ENCODE results near the gene NOL4L. TPM values are rescaled to one million over a fixed set of nuclear protein-coding genes. Genes with fewer than 3 reads are reported as not detected.

Gene NOL4L
- polyA plus RNA-seq, 1 donor (not counting 4 experiments of a cell fraction or from before 2014, with no cell fraction given), result 1.0 TPM

- Histone ChIP-seq H2AFZ (ENCODE audit: control insufficient read depth, low read length) (no peak overlapping the region), H3K36me3 (ENCODE audit: control insufficient read depth in 2 of 2, extremely low read depth in 1 of 2, insufficient read depth in 2 of 2, low read length in 2 of 2) (no peaks in the 10 kb centered on the region), H3K27ac (ENCODE audit: control insufficient read depth, insufficient read depth, low read length) (no peak overlapping the region), H3K27me3 (ENCODE audit: control insufficient read depth, extremely low read depth, insufficient read depth, low read length) (peaks cover 20% of the 10 kb centered on the region), H3K9me1 (ENCODE audit: control insufficient read depth, extremely low read depth, insufficient read depth, low read length) (no peaks in the 10 kb centered on the region), H3K4me1 (ENCODE audit: control insufficient read depth, extremely low read depth, insufficient read depth, low read length) (no peaks in the 10 kb centered on the region), H4K20me1 (ENCODE audit: control insufficient read depth, extremely low read depth, insufficient read depth, low read length) (peaks cover 2% of the 10 kb centered on the region), H3K9ac (ENCODE audit: control insufficient read depth, extremely low read depth, insufficient read depth, low read length) (no peak overlapping the region), H3K4me2 (ENCODE audit: control insufficient read depth, extremely low read depth, insufficient read depth, low read depth, low read length) (no peak overlapping the region), H3K79me2 (ENCODE audit: control insufficient read depth, insufficient read depth, low read length) (no peaks in the 10 kb centered on the region), H3K4me3 (ENCODE audit: control insufficient read depth in 2 of 3, extremely low read depth in 1 of 3, insufficient read depth in 2 of 3, low read depth in 1 of 3, low read length in 3 of 3) (no peak overlapping the region), H3K9me3 (ENCODE audit: control insufficient read depth, low read depth, low read length) (no peaks in the 10 kb centered on the region)
- dilution Hi-C loops (cut with MboI; ENCODE audit: extremely low pct_ligation_motif_present, low sequenced_read_pairs), result no loop called here
- TF ChIP-seq, protein P1, sequence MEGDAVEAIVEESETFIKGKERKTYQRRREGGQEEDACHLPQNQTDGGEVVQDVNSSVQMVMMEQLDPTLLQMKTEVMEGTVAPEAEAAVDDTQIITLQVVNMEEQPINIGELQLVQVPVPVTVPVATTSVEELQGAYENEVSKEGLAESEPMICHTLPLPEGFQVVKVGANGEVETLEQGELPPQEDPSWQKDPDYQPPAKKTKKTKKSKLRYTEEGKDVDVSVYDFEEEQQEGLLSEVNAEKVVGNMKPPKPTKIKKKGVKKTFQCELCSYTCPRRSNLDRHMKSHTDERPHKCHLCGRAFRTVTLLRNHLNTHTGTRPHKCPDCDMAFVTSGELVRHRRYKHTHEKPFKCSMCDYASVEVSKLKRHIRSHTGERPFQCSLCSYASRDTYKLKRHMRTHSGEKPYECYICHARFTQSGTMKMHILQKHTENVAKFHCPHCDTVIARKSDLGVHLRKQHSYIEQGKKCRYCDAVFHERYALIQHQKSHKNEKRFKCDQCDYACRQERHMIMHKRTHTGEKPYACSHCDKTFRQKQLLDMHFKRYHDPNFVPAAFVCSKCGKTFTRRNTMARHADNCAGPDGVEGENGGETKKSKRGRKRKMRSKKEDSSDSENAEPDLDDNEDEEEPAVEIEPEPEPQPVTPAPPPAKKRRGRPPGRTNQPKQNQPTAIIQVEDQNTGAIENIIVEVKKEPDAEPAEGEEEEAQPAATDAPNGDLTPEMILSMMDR (optimal IDR thresholded peaks at IDR 0.05 in 1 of 3, IDR thresholded peaks at IDR 0.05 in 1 of 3, conservative IDR thresholded peaks at IDR 0.05 in 1 of 3; ENCODE audit: extremely low read depth in 1 of 3, insufficient read depth in 2 of 3, low read length in 3 of 3), result no peak
- TF ChIP-seq EZH2 (IDR thresholded peaks at IDR 0.05; ENCODE audit: low read length), result no peak
- FAIRE-seq, result no peak
- no peak for DNase-seq (ENCODE audit: low read depth, low spot score)
Measured at GRCh38 chr20:32554965-32555289, 30.2 kb downstream of the NOL4L start.

DNA sequence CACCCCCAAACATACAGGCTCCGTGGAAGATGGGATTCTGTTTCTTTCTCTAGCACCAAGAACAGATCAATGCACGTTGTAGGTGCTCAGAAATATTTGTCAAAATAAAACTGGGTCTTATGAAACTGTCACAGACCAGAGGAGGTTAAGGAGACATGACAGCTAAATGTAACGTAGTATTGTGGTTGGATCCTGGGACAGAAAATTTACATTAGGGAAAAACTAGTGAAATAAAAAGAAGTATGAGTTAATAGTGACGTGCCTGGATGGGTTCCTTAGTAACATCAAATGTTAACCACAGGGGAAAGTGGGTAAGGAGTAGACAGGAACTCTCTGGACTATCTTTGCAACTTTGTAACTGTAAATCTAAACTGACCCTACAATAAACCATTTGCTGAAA lies 31.5 kb downstream of the NOL4L start:
- Histone ChIP-seq H2AFZ (ENCODE audit: control insufficient read depth, low read length) (no peak overlapping the region), H3K79me2 (ENCODE audit: control insufficient read depth, insufficient read depth, low read length) (no peaks in the 10 kb centered on the region), H3K27me3 (ENCODE audit: control insufficient read depth, extremely low read depth, insufficient read depth, low read length) (peaks cover 18% of the 10 kb centered on the region), H3K27ac (ENCODE audit: control insufficient read depth, insufficient read depth, low read length) (no peak overlapping the region), H3K9me3 (ENCODE audit: control insufficient read depth, low read depth, low read length) (no peaks in the 10 kb centered on the region), H3K9ac (ENCODE audit: control insufficient read depth, extremely low read depth, insufficient read depth, low read length) (no peak overlapping the region), H3K4me2 (ENCODE audit: control insufficient read depth, extremely low read depth, insufficient read depth, low read depth, low read length) (no peak overlapping the region), H3K4me1 (ENCODE audit: control insufficient read depth, extremely low read depth, insufficient read depth, low read length) (no peaks in the 10 kb centered on the region), H3K36me3 (ENCODE audit: control insufficient read depth in 2 of 2, extremely low read depth in 1 of 2, insufficient read depth in 2 of 2, low read length in 2 of 2) (no peaks in the 10 kb centered on the region), H3K9me1 (ENCODE audit: control insufficient read depth, extremely low read depth, insufficient read depth, low read length) (no peaks in the 10 kb centered on the region), H4K20me1 (ENCODE audit: control insufficient read depth, extremely low read depth, insufficient read depth, low read length) (peaks cover 2% of the 10 kb centered on the region), H3K4me3 (ENCODE audit: control insufficient read depth in 2 of 3, extremely low read depth in 1 of 3, insufficient read depth in 2 of 3, low read depth in 1 of 3, low read length in 3 of 3) (no peak overlapping the region)
- TF ChIP-seq, protein P1 (optimal IDR thresholded peaks at IDR 0.05 in 1 of 3, IDR thresholded peaks at IDR 0.05 in 1 of 3, conservative IDR thresholded peaks at IDR 0.05 in 1 of 3; ENCODE audit: extremely low read depth in 1 of 3, insufficient read depth in 2 of 3, low read length in 3 of 3), result no peak
- no peak for TF ChIP-seq EZH2 (IDR thresholded peaks at IDR 0.05; ENCODE audit: low read length)
- dilution Hi-C loops (cut with MboI; ENCODE audit: extremely low pct_ligation_motif_present, low sequenced_read_pairs), result no loop called here
- FAIRE-seq (no peak), DNase-seq (ENCODE audit: low read depth, low spot score) (no peak)

All from keratinocyte (primary cell).